ENCODE results near the gene ASAP2.
"Not testable (repeated sequence)": the region's sequence is repeated elsewhere in the genome, so short reads cannot be mapped to it uniquely, and the experiment has no call there.

ASAP2 gene

DNA sequence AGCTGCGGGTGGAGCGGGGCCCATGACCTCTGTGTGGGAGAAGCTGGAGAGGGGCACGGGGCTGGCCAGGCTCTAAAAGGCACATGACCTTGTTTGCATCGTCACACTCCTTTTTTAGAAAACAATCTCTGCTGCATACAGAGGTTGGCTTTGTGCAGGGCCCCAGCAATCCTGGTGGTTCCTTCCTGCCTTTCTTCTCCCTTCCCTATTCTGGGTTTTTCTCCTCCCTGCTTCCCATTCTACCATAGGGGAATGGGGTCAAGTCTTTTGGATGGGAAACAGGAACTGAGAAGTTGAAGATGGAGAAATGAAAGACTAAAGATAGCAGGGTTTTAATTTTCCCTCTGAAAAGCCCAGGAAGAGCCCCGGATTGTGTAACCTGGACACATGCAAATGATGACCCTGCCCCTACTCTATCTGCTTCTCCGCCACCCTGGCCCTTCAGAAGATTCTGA, 53.9 kb downstream of the ASAP2 start:
- Mint-ChIP-seq H3K27ac (no peak overlapping the region), H3K4me1 (ENCODE audit: low read depth) (no peaks in the 10 kb centered on the region), H3K4me3 (no peak overlapping the region)

DNA sequence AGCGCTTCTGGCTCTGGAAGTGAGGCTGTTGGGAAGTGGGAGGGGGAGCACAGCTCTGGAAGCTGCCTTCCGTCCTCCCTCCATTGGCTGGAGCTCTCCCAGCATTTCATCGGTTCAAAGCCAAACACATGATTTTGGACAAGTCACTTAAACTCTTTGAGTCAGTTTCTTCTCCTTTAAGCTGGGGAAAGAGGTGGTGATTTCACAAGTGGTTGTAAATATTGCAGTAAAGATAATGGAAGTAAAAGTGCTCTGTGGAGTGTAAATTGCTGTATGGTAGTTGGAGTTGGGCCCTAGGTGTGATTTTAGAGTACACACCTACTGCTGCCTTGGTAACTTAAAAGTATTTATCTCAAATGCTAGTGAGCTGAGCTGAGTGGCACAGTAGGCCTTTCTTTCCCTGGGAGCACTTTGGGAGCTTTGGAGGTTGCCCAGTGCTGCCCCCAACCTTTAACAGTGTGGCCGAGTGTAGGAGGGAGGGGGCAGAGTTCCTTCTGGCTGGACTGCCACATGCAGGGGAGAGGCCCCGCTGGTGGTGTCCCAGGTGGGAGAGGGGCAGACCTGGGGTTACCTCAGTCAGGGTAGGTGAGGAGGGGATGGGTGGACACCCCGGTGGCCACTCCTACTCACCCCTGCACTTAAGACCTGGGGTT, 54.7 kb downstream of the ASAP2 start:
- no peaks in the 10 kb centered on the region for H3K4me1 Mint-ChIP-seq (ENCODE audit: low read depth)
- no peaks in the 10 kb centered on the region for H3K27me3 Mint-ChIP-seq
- no peak overlapping the region for H3K4me3 Mint-ChIP-seq
- H3K9me3 Mint-ChIP-seq = no peaks in the 10 kb centered on the region
- H3K27ac Mint-ChIP-seq = no peak overlapping the region
- no peaks in the 10 kb centered on the region for H3K36me3 Mint-ChIP-seq (ENCODE audit: low read depth)

More for the DNA sequence above, 53.9 kb downstream of the ASAP2 start:
- no peaks in the 10 kb centered on the region for H3K36me3 Mint-ChIP-seq (ENCODE audit: low read depth)
- no peaks in the 10 kb centered on the region for H3K9me3 Mint-ChIP-seq
- H3K27me3 Mint-ChIP-seq = no peaks in the 10 kb centered on the region

DNA sequence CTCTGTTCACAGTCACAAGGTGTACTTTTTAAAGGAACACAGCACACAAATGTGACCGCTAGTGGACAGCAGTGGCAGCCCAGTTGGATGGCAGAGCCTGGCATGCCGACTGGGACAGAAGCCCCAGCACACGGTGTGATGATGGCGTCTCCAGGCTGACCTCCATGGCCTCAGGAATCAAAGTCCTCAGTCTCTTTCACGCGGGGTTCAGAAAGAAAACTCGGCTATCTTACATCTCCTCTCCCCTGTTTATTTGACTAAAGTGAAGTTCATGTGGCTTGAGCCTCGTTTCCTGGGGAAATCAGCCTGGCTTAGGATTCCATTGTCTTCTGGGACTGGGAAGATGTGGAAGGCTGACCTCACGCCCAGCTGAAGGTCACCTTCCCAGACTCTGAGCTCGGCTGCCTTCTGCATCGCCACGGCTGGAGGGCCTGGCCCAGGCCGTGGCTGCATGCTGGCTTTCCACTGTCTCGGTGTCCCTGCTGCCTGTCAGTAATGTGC, 56.1 kb downstream of the ASAP2 start:
- no peaks in the 10 kb centered on the region for H3K4me1 Mint-ChIP-seq (ENCODE audit: low read depth)
- H3K27me3 Mint-ChIP-seq = no peaks in the 10 kb centered on the region
- H3K9me3 Mint-ChIP-seq = no peaks in the 10 kb centered on the region
- peak overlapping the region; percentile 10 for H3K4me3 Mint-ChIP-seq
- H3K27ac Mint-ChIP-seq = no peak overlapping the region
- no peaks in the 10 kb centered on the region for H3K36me3 Mint-ChIP-seq (ENCODE audit: low read depth)

DNA sequence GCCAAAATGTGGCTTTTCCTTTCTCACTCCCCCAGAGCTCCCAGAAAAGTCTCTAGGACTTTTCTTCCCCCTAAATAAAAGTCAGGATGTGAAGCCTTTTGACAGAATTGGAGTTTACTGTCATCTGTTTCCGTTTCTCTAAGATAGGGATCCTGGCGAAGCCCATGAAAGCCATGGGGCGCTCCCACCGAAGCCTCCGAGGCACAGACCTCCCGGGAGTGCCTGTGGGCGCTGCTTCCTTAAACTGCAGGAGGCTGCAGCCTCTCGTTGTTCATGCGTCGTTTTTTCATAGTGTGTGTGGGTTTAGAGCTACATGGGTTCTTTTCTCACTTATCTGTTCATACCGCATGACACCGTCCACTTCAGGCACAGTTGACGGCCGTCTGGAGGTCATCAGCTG, 56.8 kb downstream of the ASAP2 start:
- Mint-ChIP-seq H3K36me3 (ENCODE audit: low read depth) (no peaks in the 10 kb centered on the region), H3K4me3 (no peak overlapping the region), H3K27me3 (no peaks in the 10 kb centered on the region), H3K27ac (no peak overlapping the region), H3K4me1 (ENCODE audit: low read depth) (no peaks in the 10 kb centered on the region), H3K9me3 (no peaks in the 10 kb centered on the region)

DNA sequence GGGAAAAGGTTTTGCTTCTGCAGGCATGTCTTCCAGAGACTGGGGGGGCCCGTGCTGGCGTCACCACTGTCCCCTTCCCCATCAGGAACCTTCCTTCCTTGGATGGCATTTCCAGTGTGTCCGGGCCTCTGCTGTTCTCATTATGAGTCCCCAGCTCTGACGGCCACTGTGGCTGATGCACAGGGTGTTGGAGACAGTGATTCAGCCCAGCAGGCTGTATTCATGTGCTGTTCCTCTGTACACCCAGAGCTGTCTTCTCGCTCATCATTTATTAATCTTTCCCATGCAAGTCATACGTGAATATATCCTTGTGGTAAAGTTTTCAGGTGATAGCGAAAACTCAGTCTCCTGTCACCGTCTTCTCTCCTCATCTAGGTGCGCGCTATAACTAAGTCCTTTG, 57.7 kb downstream of the ASAP2 start:
- Mint-ChIP-seq H3K9me3 (no peaks in the 10 kb centered on the region), H3K27ac (no peak overlapping the region), H3K27me3 (no peaks in the 10 kb centered on the region), H3K36me3 (ENCODE audit: low read depth) (no peaks in the 10 kb centered on the region), H3K4me3 (no peak overlapping the region), H3K4me1 (ENCODE audit: low read depth) (no peaks in the 10 kb centered on the region)

- H3K9me3 Mint-ChIP-seq = no peaks in the 10 kb centered on the region
- no peaks in the 10 kb centered on the region for H3K27me3 Mint-ChIP-seq
- no peak overlapping the region for H3K4me3 Mint-ChIP-seq
- H3K36me3 Mint-ChIP-seq (ENCODE audit: low read depth) = no peaks in the 10 kb centered on the region
- no peak overlapping the region for H3K27ac Mint-ChIP-seq
- H3K4me1 Mint-ChIP-seq (ENCODE audit: low read depth) = no peaks in the 10 kb centered on the region
Observed at GRCh38 chr2:9266711-9267110, 60.1 kb downstream of the ASAP2 start.

GRCh38 chr2:9267286-9267685, 60.7 kb downstream of the ASAP2 start:
- not testable (repeated sequence) for H3K4me3 Mint-ChIP-seq; H3K27ac Mint-ChIP-seq; H3K27me3 Mint-ChIP-seq; H3K9me3 Mint-ChIP-seq; H3K4me1 Mint-ChIP-seq (ENCODE audit: low read depth); H3K36me3 Mint-ChIP-seq (ENCODE audit: low read depth)

- Mint-ChIP-seq H3K36me3 (ENCODE audit: low read depth) (no peaks in the 10 kb centered on the region), H3K4me3 (no peak overlapping the region), H3K4me1 (ENCODE audit: low read depth) (no peaks in the 10 kb centered on the region), H3K9me3 (no peaks in the 10 kb centered on the region), H3K27me3 (no peaks in the 10 kb centered on the region), H3K27ac (no peak overlapping the region)
Observed at GRCh38 chr2:9268301-9269080, 61.9 kb downstream of the ASAP2 start.

GRCh38 chr2:9269295-9269694, 62.7 kb downstream of the ASAP2 start:
- Mint-ChIP-seq H3K27me3 (no peaks in the 10 kb centered on the region), H3K36me3 (ENCODE audit: low read depth) (no peaks in the 10 kb centered on the region), H3K4me3 (no peak overlapping the region), H3K4me1 (ENCODE audit: low read depth) (no peaks in the 10 kb centered on the region), H3K9me3 (no peaks in the 10 kb centered on the region), H3K27ac (no peak overlapping the region)

GRCh38 chr2:9269695-9270360, 63.2 kb downstream of the ASAP2 start:
- H3K36me3 Mint-ChIP-seq (ENCODE audit: low read depth) = no peaks in the 10 kb centered on the region
- no peak overlapping the region for H3K27ac Mint-ChIP-seq
- H3K4me1 Mint-ChIP-seq (ENCODE audit: low read depth) = no peaks in the 10 kb centered on the region
- no peaks in the 10 kb centered on the region for H3K9me3 Mint-ChIP-seq
- no peak overlapping the region for H3K4me3 Mint-ChIP-seq
- no peaks in the 10 kb centered on the region for H3K27me3 Mint-ChIP-seq

- no peak overlapping the region for H3K4me3 Mint-ChIP-seq
- H3K27me3 Mint-ChIP-seq = no peaks in the 10 kb centered on the region
- no peak overlapping the region for H3K27ac Mint-ChIP-seq
- H3K9me3 Mint-ChIP-seq = no peaks in the 10 kb centered on the region
- no peaks in the 10 kb centered on the region for H3K4me1 Mint-ChIP-seq (ENCODE audit: low read depth)
- H3K36me3 Mint-ChIP-seq (ENCODE audit: low read depth) = no peaks in the 10 kb centered on the region
Observed at GRCh38 chr2:9271091-9271490, 64.5 kb downstream of the ASAP2 start.

DNA sequence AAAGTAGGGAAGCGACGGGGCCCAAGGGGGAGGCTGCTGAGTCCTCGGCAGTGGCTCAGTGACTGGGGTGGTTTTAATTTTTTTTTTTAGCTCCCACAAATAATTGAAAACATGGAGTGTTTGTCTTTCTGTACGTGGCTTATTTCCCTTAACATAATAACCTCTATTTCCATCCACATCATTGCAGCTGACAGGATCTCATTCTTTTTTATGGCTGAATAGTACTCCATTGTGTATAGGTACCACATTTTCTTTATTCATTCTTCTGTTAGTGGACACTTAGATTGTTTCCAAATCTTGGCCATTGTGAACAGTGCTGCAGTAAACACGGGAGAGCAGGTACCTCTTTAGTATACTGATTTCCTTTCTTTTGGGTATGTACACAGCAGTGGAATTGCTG, 65.1 kb downstream of the ASAP2 start:
- H3K4me1 Mint-ChIP-seq (ENCODE audit: low read depth) = no peaks in the 10 kb centered on the region
- H3K36me3 Mint-ChIP-seq (ENCODE audit: low read depth) = no peaks in the 10 kb centered on the region
- no peak overlapping the region for H3K27ac Mint-ChIP-seq
- H3K4me3 Mint-ChIP-seq = no peak overlapping the region
- H3K27me3 Mint-ChIP-seq = no peaks in the 10 kb centered on the region
- H3K9me3 Mint-ChIP-seq = no peaks in the 10 kb centered on the region

- no peaks in the 10 kb centered on the region for H3K36me3 Mint-ChIP-seq (ENCODE audit: low read depth)
- no peak overlapping the region for H3K27ac Mint-ChIP-seq
- no peak overlapping the region for H3K4me3 Mint-ChIP-seq
- H3K27me3 Mint-ChIP-seq = peaks cover 3% of the 10 kb centered on the region
- H3K9me3 Mint-ChIP-seq = no peaks in the 10 kb centered on the region
- no peaks in the 10 kb centered on the region for H3K4me1 Mint-ChIP-seq (ENCODE audit: low read depth)
Observed at GRCh38 chr2:9273486-9274130, 67.0 kb downstream of the ASAP2 start.

- Mint-ChIP-seq H3K27me3 (peaks cover 3% of the 10 kb centered on the region), H3K27ac (no peak overlapping the region), H3K9me3 (no peaks in the 10 kb centered on the region), H3K4me1 (ENCODE audit: low read depth) (no peaks in the 10 kb centered on the region), H3K36me3 (ENCODE audit: low read depth) (no peaks in the 10 kb centered on the region), H3K4me3 (no peak overlapping the region)
Observed at GRCh38 chr2:9274701-9275343, 68.2 kb downstream of the ASAP2 start.
